Keratinocyte (primary cell): ENCODE measurements around the gene HOXC9. TPM values are rescaled to one million over a fixed set of nuclear protein-coding genes. Genes with fewer than 3 reads are reported as not detected.

Source experiments
- DNase-seq: peaks from one replicate; pipeline ENCODE4 v3.0.0-alpha.2; 2011; ENCODE audit warnings: low read depth, missing footprints, low spot score
- FAIRE-seq: peaks from 2 replicates; lab custom pipeline; 2011; peaks lifted over from hg19 to GRCh38; lab: Jason Lieb, UNC
- H2AFZ ChIP-seq: 2 replicates; pipeline ENCODE4 v1.6.0; 2012; ENCODE audit warnings: low read length, control low read depth, inconsistent platforms; ENCODE audit not compliant: control insufficient read depth
- H3K27ac ChIP-seq: 2 replicates; pipeline ENCODE4 v1.5.1; 2011; ENCODE audit warnings: low read length; ENCODE audit not compliant: control insufficient read depth, insufficient read depth
- H3K27me3 ChIP-seq: 3 replicates; pipeline ENCODE4 v1.6.0; 2011; ENCODE audit warnings: low read length; ENCODE audit not compliant: control insufficient read depth, insufficient read depth; ENCODE audit errors: extremely low read depth
- H3K36me3 ChIP-seq, 2 experiments: 2 replicates in 1 of 2; 3 replicates in 1 of 2; pipeline ENCODE4 v1.5.1; 2011; ENCODE audit warnings: low read length in 2 of 2, mild to moderate bottlenecking in 1 of 2; ENCODE audit not compliant: control insufficient read depth in 2 of 2, insufficient read depth in 2 of 2; ENCODE audit errors: extremely low read depth in 1 of 2
- H3K4me1 ChIP-seq: 3 replicates; pipeline ENCODE4 v1.5.1; 2011; ENCODE audit warnings: low read length; ENCODE audit not compliant: control insufficient read depth, insufficient read depth; ENCODE audit errors: extremely low read depth
- H3K4me2 ChIP-seq: 3 replicates; pipeline ENCODE4 v1.6.0; 2011; ENCODE audit warnings: low read depth, low read length; ENCODE audit not compliant: control insufficient read depth, insufficient read depth; ENCODE audit errors: extremely low read depth
- H3K4me3 ChIP-seq, 3 experiments: fragments of 200-600 bp in 1 of 3; sonication (generic) in 1 of 3; 2 replicates in 2 of 3; 3 replicates in 1 of 3; pipeline ENCODE4 v1.5.1; 2011 to 2016; ENCODE audit warnings: low read length in 3 of 3, mild to moderate bottlenecking in 3 of 3, control low read depth in 2 of 3, inconsistent platforms in 1 of 3, low read depth in 1 of 3, mixed read lengths in 1 of 3, mixed run types in 1 of 3, moderate library complexity in 1 of 3; ENCODE audit not compliant: control insufficient read depth in 2 of 3, insufficient read depth in 2 of 3; ENCODE audit errors: extremely low read depth in 1 of 3
- H3K79me2 ChIP-seq: 2 replicates; pipeline ENCODE4 v1.6.0; 2012; ENCODE audit warnings: low read length; ENCODE audit not compliant: control insufficient read depth, insufficient read depth
- H3K9ac ChIP-seq: 3 replicates; pipeline ENCODE4 v1.6.0; 2011; ENCODE audit warnings: low read length; ENCODE audit not compliant: control insufficient read depth, insufficient read depth; ENCODE audit errors: extremely low read depth
- H3K9me1 ChIP-seq: 3 replicates; pipeline ENCODE4 v1.6.0; 2011; ENCODE audit warnings: low read length; ENCODE audit not compliant: control insufficient read depth, insufficient read depth; ENCODE audit errors: extremely low read depth
- H3K9me3 ChIP-seq: 2 replicates; pipeline ENCODE4 v1.5.1; 2012; ENCODE audit warnings: low read depth, low read length; ENCODE audit not compliant: control insufficient read depth
- H4K20me1 ChIP-seq: 3 replicates; pipeline ENCODE4 v1.6.0; 2011; ENCODE audit warnings: low read length; ENCODE audit not compliant: control insufficient read depth, insufficient read depth; ENCODE audit errors: extremely low read depth
- EZH2 ChIP-seq: IDR thresholded peaks from one replicate; pipeline ENCODE4 v1.6.1; 2012; ENCODE audit warnings: inconsistent platforms, mild to moderate bottlenecking, low read length, moderate library complexity
- dilution Hi-C: fragments of 300-500 bp; cut with MboI; formaldehyde crosslinking; loops from one replicate; pipeline ENCODE4 v1.7.0; 2020; ENCODE audit warnings: low sequenced_read_pairs; ENCODE audit not compliant: extremely low pct_ligation_motif_present
- polyA plus RNA-seq, 5 experiments: library from polyadenylated mRNA; depleted of rRNA in 3 of 5; stranded (reverse) in 3 of 5; stranded (forward) in 1 of 5; unstranded in 1 of 5; fragments of >200 nt; gene quantifications; 1 replicate in 1 of 5; 2 replicates in 3 of 5; 3 replicates in 1 of 5; pipeline versions ENCODE4 v1.2.1 to v1.2.3, GENCODE V29; 2011 to 2012; ENCODE audit warnings: missing spikeins in 2 of 5, low read depth in 1 of 5, low replicate concordance in 1 of 5
- TF ChIP-seq, protein P1 (sequence below), 3 experiments: IDR thresholded peaks in 1 of 3; conservative IDR thresholded peaks in 1 of 3; optimal IDR thresholded peaks in 1 of 3; 2 replicates in 2 of 3; 3 replicates in 1 of 3; pipeline versions ENCODE3 to v1.5.1; 2011; ENCODE audit warnings: low read length in 3 of 3, mild to moderate bottlenecking in 3 of 3, moderate library complexity in 2 of 3, control low read depth in 1 of 3, inconsistent platforms in 1 of 3; ENCODE audit not compliant: insufficient read depth in 2 of 3; ENCODE audit errors: extremely low read depth in 1 of 3

The HOXC9 gene
- polyA plus RNA-seq, 1 donor (not counting 4 experiments of a cell fraction or from before 2014, with no cell fraction given): 1.8 TPM

DNA sequence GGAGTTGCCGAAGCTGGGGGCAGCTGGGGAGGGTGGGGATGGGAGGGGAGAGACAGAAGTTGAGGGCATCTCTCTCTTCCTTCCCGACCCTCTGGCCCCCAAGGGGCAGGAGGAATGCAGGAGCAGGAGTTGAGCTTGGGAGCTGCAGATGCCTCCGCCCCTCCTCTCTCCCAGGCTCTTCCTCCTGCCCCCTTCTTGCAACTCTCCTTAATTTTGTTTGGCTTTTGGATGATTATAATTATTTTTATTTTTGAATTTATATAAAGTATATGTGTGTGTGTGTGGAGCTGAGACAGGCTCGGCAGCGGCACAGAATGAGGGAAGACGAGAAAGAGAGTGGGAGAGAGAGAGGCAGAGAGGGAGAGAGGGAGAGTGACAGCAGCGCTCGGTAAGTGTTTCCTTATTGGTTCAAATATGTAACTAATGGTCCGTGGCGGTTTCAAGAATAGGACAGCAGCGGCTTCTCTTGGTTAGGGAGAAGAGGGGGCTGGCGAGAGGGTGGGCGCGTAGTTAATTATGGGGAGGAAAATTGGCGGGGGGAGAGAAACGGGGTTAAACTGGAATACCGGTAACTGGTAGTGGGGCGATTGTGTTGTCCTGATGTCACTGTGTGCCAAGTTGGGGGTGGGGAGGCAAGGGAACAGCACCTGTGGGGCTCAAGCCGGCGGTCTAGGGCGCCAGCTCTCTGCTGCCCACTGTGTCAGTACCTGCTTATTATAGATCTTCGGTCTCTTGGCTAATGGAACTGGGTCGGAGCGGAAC is 17.2 kb downstream of the HOXC9 start:
- Histone ChIP-seq H3K9me1 (no peaks in the 10 kb centered on the region), H2AFZ (peak overlapping the region; percentile 54), H3K4me1 (peaks cover 40% of the 10 kb centered on the region), H3K4me3 (peak overlapping the region; percentile 56 to 95 (median 87)), H4K20me1 (no peaks in the 10 kb centered on the region), H3K9ac (peak overlapping the region; percentile 98), H3K36me3 (no peaks in the 10 kb centered on the region), H3K4me2 (peak overlapping the region; percentile 98), H3K27me3 (no peaks in the 10 kb centered on the region), H3K79me2 (peaks cover 50% of the 10 kb centered on the region), H3K27ac (peak overlapping the region; percentile 98), H3K9me3 (no peaks in the 10 kb centered on the region)
- no peak for TF ChIP-seq EZH2
- TF ChIP-seq, protein P1, sequence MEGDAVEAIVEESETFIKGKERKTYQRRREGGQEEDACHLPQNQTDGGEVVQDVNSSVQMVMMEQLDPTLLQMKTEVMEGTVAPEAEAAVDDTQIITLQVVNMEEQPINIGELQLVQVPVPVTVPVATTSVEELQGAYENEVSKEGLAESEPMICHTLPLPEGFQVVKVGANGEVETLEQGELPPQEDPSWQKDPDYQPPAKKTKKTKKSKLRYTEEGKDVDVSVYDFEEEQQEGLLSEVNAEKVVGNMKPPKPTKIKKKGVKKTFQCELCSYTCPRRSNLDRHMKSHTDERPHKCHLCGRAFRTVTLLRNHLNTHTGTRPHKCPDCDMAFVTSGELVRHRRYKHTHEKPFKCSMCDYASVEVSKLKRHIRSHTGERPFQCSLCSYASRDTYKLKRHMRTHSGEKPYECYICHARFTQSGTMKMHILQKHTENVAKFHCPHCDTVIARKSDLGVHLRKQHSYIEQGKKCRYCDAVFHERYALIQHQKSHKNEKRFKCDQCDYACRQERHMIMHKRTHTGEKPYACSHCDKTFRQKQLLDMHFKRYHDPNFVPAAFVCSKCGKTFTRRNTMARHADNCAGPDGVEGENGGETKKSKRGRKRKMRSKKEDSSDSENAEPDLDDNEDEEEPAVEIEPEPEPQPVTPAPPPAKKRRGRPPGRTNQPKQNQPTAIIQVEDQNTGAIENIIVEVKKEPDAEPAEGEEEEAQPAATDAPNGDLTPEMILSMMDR (optimal IDR thresholded peaks at IDR 0.05 in 1 of 3, IDR thresholded peaks at IDR 0.05 in 1 of 3, conservative IDR thresholded peaks at IDR 0.05 in 1 of 3; ENCODE audit: extremely low read depth in 1 of 3, insufficient read depth in 2 of 3, low read length in 3 of 3): peak in 1 of 3 experiments; percentile 23
- no peak for FAIRE-seq
- dilution Hi-C loops: no loop called here
- DNase-seq: no peak

GRCh38 chr12:54017878-54018467 is 18.0 kb downstream of the HOXC9 start:
- Histone ChIP-seq H3K4me3 (peak overlapping the region; percentile 56 to 95 (median 87)), H3K9me3 (no peaks in the 10 kb centered on the region), H3K4me1 (peaks cover 48% of the 10 kb centered on the region), H3K27me3 (no peaks in the 10 kb centered on the region), H3K9me1 (no peaks in the 10 kb centered on the region), H3K9ac (peak overlapping the region; percentile 98), H3K36me3 (no peaks in the 10 kb centered on the region), H3K4me2 (peak overlapping the region; percentile 98), H2AFZ (peak overlapping the region; percentile 54), H3K79me2 (peaks cover 58% of the 10 kb centered on the region), H3K27ac (peak overlapping the region; percentile 98), H4K20me1 (no peaks in the 10 kb centered on the region)
- FAIRE-seq (no peak), DNase-seq (no peak)
- TF ChIP-seq, protein P1 (optimal IDR thresholded peaks at IDR 0.05 in 1 of 3, IDR thresholded peaks at IDR 0.05 in 1 of 3, conservative IDR thresholded peaks at IDR 0.05 in 1 of 3; ENCODE audit: extremely low read depth in 1 of 3, insufficient read depth in 2 of 3, low read length in 3 of 3): no peak
- TF ChIP-seq EZH2: no peak
- dilution Hi-C loops: no loop called here
